ENCODE data around the gene SCAMP2.

DNA sequence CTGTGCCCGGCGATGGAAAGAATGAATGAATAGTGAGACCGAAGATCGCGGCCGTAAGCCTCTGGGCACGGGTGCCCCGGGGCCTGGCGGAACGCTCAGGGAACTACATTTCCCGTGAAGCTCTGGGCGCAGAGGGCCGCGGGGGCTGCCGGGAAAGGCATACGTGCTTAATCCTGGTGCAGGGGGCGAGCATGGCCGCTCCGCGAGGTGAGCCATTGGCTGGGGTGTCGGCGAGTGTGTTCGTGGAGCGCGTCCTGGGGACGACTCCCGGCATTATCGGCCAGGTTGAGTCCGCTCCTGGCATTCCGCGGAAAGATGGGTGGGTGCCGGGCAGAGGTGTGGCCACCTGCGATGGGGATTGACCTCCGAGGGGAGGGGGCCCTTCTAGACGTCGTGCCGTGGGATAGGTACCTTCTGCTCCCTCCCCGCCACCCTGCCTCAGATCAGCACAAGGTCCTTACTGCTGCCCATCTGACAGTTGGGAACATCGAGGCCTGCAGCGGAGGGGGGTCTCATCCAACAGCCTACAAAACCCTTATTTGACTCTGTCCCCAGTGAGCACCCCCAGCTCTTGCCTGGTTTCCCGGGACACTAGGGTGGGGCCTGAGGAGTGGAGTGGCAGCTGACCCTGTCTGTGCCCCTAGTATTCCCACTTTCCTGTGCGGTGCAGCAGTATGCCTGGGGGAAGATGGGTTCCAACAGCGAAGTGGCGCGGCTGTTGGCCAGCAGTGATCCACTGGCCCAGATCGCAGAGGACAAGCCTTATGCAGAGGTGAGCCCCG lies 16.9 kb upstream of the SCAMP2 start, which contains the start of gene MPI:
- TF ChIP-seq, protein P1, sequence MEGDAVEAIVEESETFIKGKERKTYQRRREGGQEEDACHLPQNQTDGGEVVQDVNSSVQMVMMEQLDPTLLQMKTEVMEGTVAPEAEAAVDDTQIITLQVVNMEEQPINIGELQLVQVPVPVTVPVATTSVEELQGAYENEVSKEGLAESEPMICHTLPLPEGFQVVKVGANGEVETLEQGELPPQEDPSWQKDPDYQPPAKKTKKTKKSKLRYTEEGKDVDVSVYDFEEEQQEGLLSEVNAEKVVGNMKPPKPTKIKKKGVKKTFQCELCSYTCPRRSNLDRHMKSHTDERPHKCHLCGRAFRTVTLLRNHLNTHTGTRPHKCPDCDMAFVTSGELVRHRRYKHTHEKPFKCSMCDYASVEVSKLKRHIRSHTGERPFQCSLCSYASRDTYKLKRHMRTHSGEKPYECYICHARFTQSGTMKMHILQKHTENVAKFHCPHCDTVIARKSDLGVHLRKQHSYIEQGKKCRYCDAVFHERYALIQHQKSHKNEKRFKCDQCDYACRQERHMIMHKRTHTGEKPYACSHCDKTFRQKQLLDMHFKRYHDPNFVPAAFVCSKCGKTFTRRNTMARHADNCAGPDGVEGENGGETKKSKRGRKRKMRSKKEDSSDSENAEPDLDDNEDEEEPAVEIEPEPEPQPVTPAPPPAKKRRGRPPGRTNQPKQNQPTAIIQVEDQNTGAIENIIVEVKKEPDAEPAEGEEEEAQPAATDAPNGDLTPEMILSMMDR (IDR thresholded peaks at IDR 0.05) = no peak
- TF ChIP-seq, protein P2, sequence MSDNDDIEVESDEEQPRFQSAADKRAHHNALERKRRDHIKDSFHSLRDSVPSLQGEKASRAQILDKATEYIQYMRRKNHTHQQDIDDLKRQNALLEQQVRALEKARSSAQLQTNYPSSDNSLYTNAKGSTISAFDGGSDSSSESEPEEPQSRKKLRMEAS (CRISPR knock-in tag; IDR thresholded peaks at IDR 0.05) = peak; percentile 89
- no peak for TF ChIP-seq ZNF138 (CRISPR knock-in tag; conservative IDR thresholded peaks at IDR 0.05)
- TF ChIP-seq NR2C2 (CRISPR knock-in tag; IDR thresholded peaks at IDR 0.05) = no peak
- no peak; the same call in 1 of the 2 replicates for TF ChIP-seq FOXP1 (CRISPR knock-in tag; IDR thresholded peaks at IDR 0.05; ENCODE audit: borderline replicate concordance)

Measured in WTC11 (cell line).